ENCODE measurements around the gene LTB4R.

DNA sequence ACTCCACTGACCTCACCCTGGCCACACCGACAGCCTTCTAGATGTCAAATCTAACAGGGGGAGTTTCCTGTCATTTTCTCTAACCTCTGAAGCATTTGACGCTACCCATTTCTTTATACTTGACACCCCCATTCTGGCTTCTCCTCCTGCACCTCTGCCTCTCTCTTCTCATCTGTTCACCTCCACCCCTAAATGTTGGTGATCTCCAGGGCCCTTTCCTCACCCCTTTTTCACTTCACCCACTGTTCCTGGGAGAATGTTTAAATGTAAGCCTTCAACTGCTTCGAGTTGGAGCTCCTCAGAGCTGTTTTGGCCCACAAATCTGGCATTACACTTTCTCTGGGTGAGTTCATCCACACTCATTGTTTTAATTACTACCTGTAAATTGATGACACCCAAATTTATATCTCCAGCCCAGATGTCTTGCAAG, 39.5 kb upstream of the LTB4R start:
- TF ChIP-seq, protein P1, sequence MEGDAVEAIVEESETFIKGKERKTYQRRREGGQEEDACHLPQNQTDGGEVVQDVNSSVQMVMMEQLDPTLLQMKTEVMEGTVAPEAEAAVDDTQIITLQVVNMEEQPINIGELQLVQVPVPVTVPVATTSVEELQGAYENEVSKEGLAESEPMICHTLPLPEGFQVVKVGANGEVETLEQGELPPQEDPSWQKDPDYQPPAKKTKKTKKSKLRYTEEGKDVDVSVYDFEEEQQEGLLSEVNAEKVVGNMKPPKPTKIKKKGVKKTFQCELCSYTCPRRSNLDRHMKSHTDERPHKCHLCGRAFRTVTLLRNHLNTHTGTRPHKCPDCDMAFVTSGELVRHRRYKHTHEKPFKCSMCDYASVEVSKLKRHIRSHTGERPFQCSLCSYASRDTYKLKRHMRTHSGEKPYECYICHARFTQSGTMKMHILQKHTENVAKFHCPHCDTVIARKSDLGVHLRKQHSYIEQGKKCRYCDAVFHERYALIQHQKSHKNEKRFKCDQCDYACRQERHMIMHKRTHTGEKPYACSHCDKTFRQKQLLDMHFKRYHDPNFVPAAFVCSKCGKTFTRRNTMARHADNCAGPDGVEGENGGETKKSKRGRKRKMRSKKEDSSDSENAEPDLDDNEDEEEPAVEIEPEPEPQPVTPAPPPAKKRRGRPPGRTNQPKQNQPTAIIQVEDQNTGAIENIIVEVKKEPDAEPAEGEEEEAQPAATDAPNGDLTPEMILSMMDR (IDR thresholded peaks at IDR 0.05), result no peak
- no peak for TF ChIP-seq POLR2A (IDR thresholded peaks at IDR 0.05)
